HG03521 (cell line): ENCODE data around the gene OR5K2.

Source experiments
- ATAC-seq: cut with Tn5 transposase; IDR thresholded peaks from one replicate; pipeline ENCODE4 v1.9.1; 2021; ENCODE audit warnings: mild to moderate bottlenecking, moderate library complexity; ENCODE audit not compliant: unreplicated experiment

Gene OR5K2

GRCh38 chr3:98497381-98497780, at the start of gene OR5K2:
Gene OR5K2, plus strand, starts transcription at chr3:98497681. Its CDS starts 0 bp downstream, at chr3:98497681.
- ATAC-seq: no peak

GRCh38 chr3:98449606-98450193, 47.8 kb upstream of the OR5K2 start:
- no peak for ATAC-seq

GRCh38 chr3:98450372-98450771, 47.1 kb upstream of the OR5K2 start:
- ATAC-seq: no peak

- no peak for ATAC-seq
Observed at GRCh38 chr3:98453827-98454226, 43.7 kb upstream of the OR5K2 start.

- ATAC-seq: no peak
Observed at GRCh38 chr3:98454929-98455328, 42.6 kb upstream of the OR5K2 start.

GRCh38 chr3:98457543-98457942, 39.9 kb upstream of the OR5K2 start:
- ATAC-seq: no peak

- no peak for ATAC-seq
Observed at GRCh38 chr3:98460220-98460619, 37.3 kb upstream of the OR5K2 start.

GRCh38 chr3:98462901-98463300, 34.6 kb upstream of the OR5K2 start, which contains the start of gene OR5K1:
Gene OR5K1, plus strand, starts transcription at chr3:98463201. Its CDS starts 6,376 bp downstream, at chr3:98469577.
- ATAC-seq: no peak

GRCh38 chr3:98482717-98483482, 14.6 kb upstream of the OR5K2 start:
- no peak for ATAC-seq

- ATAC-seq: no peak
Observed at GRCh38 chr3:98483626-98484025, 13.9 kb upstream of the OR5K2 start.

GRCh38 chr3:98500019-98500418, 2.5 kb downstream of the OR5K2 start:
- ATAC-seq: no peak

- no peak for ATAC-seq
Observed at GRCh38 chr3:98501270-98501669, 3.8 kb downstream of the OR5K2 start.

- ATAC-seq: no peak
Observed at GRCh38 chr3:98501863-98502576, 4.5 kb downstream of the OR5K2 start.

GRCh38 chr3:98504539-98504938, 7.1 kb downstream of the OR5K2 start:
- no peak for ATAC-seq

- no peak for ATAC-seq
Observed at GRCh38 chr3:98508582-98508981, 11.1 kb downstream of the OR5K2 start.

GRCh38 chr3:98512576-98512975, 15.1 kb downstream of the OR5K2 start:
- ATAC-seq: no peak

GRCh38 chr3:98513091-98513511, 15.6 kb downstream of the OR5K2 start:
- ATAC-seq: no peak

GRCh38 chr3:98513736-98514135, 16.3 kb downstream of the OR5K2 start:
- ATAC-seq: no peak

GRCh38 chr3:98514948-98515347, 17.5 kb downstream of the OR5K2 start:
- no peak for ATAC-seq

GRCh38 chr3:98518816-98519215, 21.3 kb downstream of the OR5K2 start:
- no peak for ATAC-seq

GRCh38 chr3:98519351-98519750, 21.9 kb downstream of the OR5K2 start:
- no peak for ATAC-seq
